Testis (tissue), 2 donors: Measurements from ENCODE around the gene CNTN4.

ENCODE experiments used
- CTCF ChIP-seq, 3 experiments: fragments of 450-650 bp in 2 of 3; fragments of 200-600 bp in 1 of 3; sonication (generic) in 1 of 3; IDR thresholded peaks; one replicate each; pipeline ENCODE4 v1.5.1; 2016 to 2019; ENCODE audit warnings: antibody characterized with exemption in 3 of 3, mild to moderate bottlenecking in 2 of 3, moderate library complexity in 1 of 3
- POLR2A ChIP-seq: fragments of 450-650 bp; IDR thresholded peaks from one replicate; pipeline ENCODE4 v1.6.1; 2017; ENCODE audit warnings: antibody characterized with exemption, mild to moderate bottlenecking, moderate library complexity

GRCh38 chr3:2976796-2977195 lies 878.1 kb downstream of the CNTN4 start:
- TF ChIP-seq CTCF (IDR thresholded peaks at IDR 0.05) (no peak), POLR2A (no peak)
